ENCODE data around the gene LAMP1.
"Not testable (repeated sequence)": the region's sequence is repeated elsewhere in the genome, so short reads cannot be mapped to it uniquely, and the experiment has no call there.

The LAMP1 gene

DNA sequence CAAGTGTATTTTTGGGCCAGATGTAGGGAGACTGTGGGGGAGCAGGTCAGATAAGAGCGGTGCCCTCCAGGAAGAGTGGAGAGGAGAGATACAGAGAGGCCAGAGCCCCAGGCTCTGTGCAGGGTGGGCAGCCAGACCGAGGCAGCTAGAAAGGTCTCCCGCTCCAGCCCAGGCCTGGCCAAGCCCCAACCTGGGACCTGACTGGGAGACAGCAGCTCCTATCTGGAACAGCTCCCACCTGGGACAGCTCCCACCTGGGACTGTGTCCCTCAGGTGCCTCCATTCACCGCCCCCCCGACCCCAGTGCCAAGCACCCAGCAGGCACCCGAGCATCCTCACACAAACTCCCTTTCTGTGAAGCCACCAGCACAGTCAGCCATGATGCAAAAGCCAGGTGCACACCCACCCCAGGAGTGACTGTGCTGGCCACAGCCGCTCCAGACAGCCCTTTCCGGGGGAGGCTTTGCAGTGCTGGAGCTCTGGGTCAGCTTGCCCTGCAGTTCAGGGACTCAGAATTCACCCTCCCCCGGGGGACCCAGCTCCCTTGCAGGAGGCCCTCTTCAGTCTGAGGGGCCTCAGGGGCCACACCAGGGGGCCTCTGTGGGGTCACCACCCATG is 69.0 kb downstream of the LAMP1 start:
- TF ChIP-seq, protein P1, sequence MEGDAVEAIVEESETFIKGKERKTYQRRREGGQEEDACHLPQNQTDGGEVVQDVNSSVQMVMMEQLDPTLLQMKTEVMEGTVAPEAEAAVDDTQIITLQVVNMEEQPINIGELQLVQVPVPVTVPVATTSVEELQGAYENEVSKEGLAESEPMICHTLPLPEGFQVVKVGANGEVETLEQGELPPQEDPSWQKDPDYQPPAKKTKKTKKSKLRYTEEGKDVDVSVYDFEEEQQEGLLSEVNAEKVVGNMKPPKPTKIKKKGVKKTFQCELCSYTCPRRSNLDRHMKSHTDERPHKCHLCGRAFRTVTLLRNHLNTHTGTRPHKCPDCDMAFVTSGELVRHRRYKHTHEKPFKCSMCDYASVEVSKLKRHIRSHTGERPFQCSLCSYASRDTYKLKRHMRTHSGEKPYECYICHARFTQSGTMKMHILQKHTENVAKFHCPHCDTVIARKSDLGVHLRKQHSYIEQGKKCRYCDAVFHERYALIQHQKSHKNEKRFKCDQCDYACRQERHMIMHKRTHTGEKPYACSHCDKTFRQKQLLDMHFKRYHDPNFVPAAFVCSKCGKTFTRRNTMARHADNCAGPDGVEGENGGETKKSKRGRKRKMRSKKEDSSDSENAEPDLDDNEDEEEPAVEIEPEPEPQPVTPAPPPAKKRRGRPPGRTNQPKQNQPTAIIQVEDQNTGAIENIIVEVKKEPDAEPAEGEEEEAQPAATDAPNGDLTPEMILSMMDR (IDR thresholded peaks at IDR 0.05; ENCODE audit: insufficient read depth, low read length, poor library complexity, severe bottlenecking), result no peak
- DNase-seq (ENCODE audit: extremely low read depth, insufficient read length), result no peak
- Histone ChIP-seq H3K4me3 (replicated peaks; ENCODE audit: low read depth, low read length) (no peak overlapping the region), H3K27me3 (replicated peaks; ENCODE audit: control insufficient read depth, insufficient read depth, low read length) (no peaks in the 10 kb centered on the region; the same call in 1 of the 2 replicates), H3K36me3 (ENCODE audit: control insufficient read depth, insufficient read depth, low read length) (no peaks in the 10 kb centered on the region)

DNA sequence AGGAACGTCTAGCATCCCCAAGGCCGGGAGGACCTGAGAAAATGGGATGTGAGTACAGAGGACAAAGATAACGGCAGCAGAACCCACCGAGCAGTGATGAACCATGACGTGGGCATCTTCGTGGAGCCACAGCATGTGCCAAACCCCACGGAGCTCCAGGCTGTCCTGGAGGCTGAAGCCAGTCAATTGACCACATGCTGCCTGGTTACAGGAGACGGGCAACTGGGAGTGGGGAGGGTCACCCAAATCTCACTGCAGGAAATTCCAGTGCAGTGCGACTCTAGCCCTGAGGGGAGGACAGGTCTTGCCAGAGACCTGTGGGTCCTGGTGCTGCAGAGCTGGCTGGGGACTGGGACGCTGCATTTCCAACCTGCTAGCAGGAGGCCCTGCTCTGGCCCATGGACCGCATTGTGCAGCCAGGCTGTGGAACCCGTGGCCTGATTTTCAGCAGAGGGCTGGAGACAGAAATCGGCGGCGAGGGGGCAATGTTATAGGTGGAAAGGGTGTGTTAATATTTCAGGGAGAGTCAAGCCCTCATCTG is 70.1 kb downstream of the LAMP1 start:
- TF ChIP-seq, protein P1 (IDR thresholded peaks at IDR 0.05; ENCODE audit: insufficient read depth, low read length, poor library complexity, severe bottlenecking), result no peak
- Histone ChIP-seq H3K27me3 (replicated peaks; ENCODE audit: control insufficient read depth, insufficient read depth, low read length) (no peaks in the 10 kb centered on the region; the same call in 1 of the 2 replicates), H3K4me3 (replicated peaks; ENCODE audit: low read depth, low read length) (no peak overlapping the region), H3K36me3 (ENCODE audit: control insufficient read depth, insufficient read depth, low read length) (no peaks in the 10 kb centered on the region)
- DNase-seq (ENCODE audit: extremely low read depth, insufficient read length), result no peak

DNA sequence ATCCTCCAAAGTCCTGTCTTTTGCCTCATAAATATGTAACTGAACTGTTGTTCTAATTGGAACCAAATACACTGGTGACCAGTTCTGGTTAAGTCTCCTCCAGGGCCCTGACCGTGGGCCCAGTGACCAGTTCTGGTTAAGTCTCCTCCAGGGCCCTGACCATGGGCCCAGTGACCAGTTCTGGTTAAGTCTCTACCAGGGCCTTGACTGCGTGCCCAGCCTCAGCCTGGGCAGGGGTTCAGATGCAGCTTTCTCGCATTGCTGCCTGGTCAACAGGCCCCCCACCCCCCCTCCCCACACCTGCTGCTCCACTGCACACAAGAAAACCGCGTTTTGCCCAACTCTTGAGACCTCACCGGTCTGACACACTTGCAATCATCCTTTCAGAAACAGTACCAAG is 70.7 kb downstream of the LAMP1 start:
- TF ChIP-seq, protein P1 (IDR thresholded peaks at IDR 0.05; ENCODE audit: insufficient read depth, low read length, poor library complexity, severe bottlenecking), result no peak
- no peaks in the 10 kb centered on the region for H3K36me3 ChIP-seq (ENCODE audit: control insufficient read depth, insufficient read depth, low read length)
- H3K4me3 ChIP-seq (replicated peaks; ENCODE audit: low read depth, low read length), result no peak overlapping the region
- no peak for DNase-seq (ENCODE audit: extremely low read depth, insufficient read length)
- no peaks in the 10 kb centered on the region; the same call in 1 of the 2 replicates for H3K27me3 ChIP-seq (replicated peaks; ENCODE audit: control insufficient read depth, insufficient read depth, low read length)

DNA sequence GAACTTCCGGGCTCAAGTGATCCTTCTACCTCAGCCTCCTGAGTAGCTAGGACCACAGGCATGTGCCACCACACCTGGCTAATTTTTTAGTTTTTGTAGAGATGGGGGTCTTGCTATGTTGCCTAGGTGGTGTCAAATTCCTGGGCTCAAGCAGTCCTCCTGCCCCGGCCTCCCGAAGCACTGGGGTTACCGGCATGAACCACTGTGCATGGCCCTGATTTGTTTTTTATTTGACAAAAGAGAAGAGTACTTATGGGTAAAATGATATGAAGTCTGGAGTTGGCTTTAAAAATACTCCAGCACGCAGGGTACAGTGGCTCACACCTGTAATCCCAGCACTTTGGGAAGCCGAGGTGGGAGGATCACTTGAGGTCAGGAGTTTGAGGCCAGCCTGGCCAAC is 71.3 kb downstream of the LAMP1 start:
- H3K4me3 ChIP-seq (replicated peaks; ENCODE audit: low read depth, low read length); H3K27me3 ChIP-seq (replicated peaks; ENCODE audit: control insufficient read depth, insufficient read depth, low read length); H3K36me3 ChIP-seq (ENCODE audit: control insufficient read depth, insufficient read depth, low read length); DNase-seq (ENCODE audit: extremely low read depth, insufficient read length): not testable (repeated sequence)

DNA sequence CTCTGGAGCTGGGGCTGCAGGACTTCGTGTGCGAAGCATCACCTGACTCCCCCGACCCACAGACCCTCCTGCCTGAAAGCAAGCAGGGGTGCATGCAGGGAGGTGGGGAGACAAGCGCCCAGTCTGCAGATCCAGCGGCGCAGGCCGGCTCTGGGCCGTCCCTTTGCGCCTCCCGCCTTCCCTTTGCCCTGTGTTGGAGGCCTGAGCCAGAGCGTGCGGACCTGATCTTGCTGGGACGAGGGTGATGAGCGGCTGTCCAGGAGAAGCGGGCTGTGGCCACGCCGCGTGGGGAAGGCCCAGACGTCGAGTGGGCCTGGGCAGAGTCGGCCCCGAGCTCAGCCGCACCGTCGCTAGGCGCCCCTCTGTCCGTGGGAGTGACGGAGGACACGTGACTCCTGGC is 72.2 kb downstream of the LAMP1 start:
- no peak for DNase-seq (ENCODE audit: extremely low read depth, insufficient read length)
- TF ChIP-seq, protein P1 (IDR thresholded peaks at IDR 0.05; ENCODE audit: insufficient read depth, low read length, poor library complexity, severe bottlenecking), result no peak

DNA sequence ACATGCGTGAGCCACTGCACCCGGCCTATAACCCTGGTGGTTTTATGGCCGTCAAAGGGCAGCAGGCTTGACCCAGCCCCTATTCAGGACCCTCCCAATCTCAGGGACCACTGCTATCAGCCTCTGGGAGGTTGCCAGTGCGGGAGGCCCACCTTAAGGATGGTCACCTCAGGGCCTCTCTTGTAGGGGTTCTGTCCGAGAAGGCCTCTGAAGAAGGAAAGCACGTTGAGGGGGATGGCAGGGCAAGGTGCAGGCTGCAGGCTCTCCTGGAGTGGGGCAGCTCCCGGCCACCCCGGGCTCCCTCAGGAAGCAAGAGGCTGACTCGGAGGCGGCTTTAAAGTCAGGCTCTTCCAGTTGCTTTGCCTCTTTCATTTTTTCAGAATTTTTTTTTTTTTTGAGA is 72.8 kb downstream of the LAMP1 start:
- TF ChIP-seq, protein P1 (IDR thresholded peaks at IDR 0.05; ENCODE audit: insufficient read depth, low read length, poor library complexity, severe bottlenecking), result no peak
- no peaks in the 10 kb centered on the region for H3K36me3 ChIP-seq (ENCODE audit: control insufficient read depth, insufficient read depth, low read length)
- DNase-seq (ENCODE audit: extremely low read depth, insufficient read length), result no peak
- H3K27me3 ChIP-seq (replicated peaks; ENCODE audit: control insufficient read depth, insufficient read depth, low read length), result no peaks in the 10 kb centered on the region
- no peak overlapping the region for H3K4me3 ChIP-seq (replicated peaks; ENCODE audit: low read depth, low read length)

More for the DNA sequence above, 72.2 kb downstream of the LAMP1 start:
- Histone ChIP-seq H3K36me3 (ENCODE audit: control insufficient read depth, insufficient read depth, low read length) (no peaks in the 10 kb centered on the region), H3K4me3 (replicated peaks; ENCODE audit: low read depth, low read length) (no peak overlapping the region), H3K27me3 (replicated peaks; ENCODE audit: control insufficient read depth, insufficient read depth, low read length) (no peaks in the 10 kb centered on the region)
